Hematopoietic multipotent progenitor cell treated with erythropoietin and hydrocortisone succinate and interleukin-3 and kit ligand, for 6 days (in vitro differentiated cells): ENCODE results near the gene EPS8L3.

Source experiments
- DNase-seq: peaks from one replicate; pipeline ENCODE4 v3.0.0-alpha.2; 2015

Gene EPS8L3

GRCh38 chr1:109704173-109704572 is 59.5 kb downstream of the EPS8L3 start:
- DNase-seq, result no peak

- DNase-seq, result peak; percentile 2
Observed at GRCh38 chr1:109702940-109703339, 60.8 kb downstream of the EPS8L3 start.
